ENCODE measurements around the gene SIK2. TPM values are rescaled to one million over a fixed set of nuclear protein-coding genes. Genes with fewer than 3 reads are reported as not detected.

SIK2 gene
- total RNA-seq, 1 donor from 2014 or later, result 10.1 TPM

GRCh38 chr11:111592491-111592890, 9.8 kb upstream of the SIK2 start:
- no peaks in the 10 kb centered on the region for H3K27me3 ChIP-seq (ENCODE audit: control insufficient read depth, insufficient read depth, low read length)
- DNase-seq (ENCODE audit: low read depth), result no peak
- no peak overlapping the region for H3K4me3 ChIP-seq (ENCODE audit: low read depth, low read length)
- no peak for TF ChIP-seq CTCF (IDR thresholded peaks at IDR 0.05; ENCODE audit: insufficient read depth, low read length, poor library complexity, severe bottlenecking)
- no peaks in the 10 kb centered on the region for H3K36me3 ChIP-seq (ENCODE audit: control insufficient read depth, insufficient read depth, low read length)

- Histone ChIP-seq H3K27me3 (ENCODE audit: control insufficient read depth, insufficient read depth, low read length) (no peaks in the 10 kb centered on the region), H3K36me3 (ENCODE audit: control insufficient read depth, insufficient read depth, low read length) (no peaks in the 10 kb centered on the region), H3K4me3 (ENCODE audit: low read depth, low read length) (no peak overlapping the region)
- DNase-seq (ENCODE audit: low read depth), result no peak
- no peak for TF ChIP-seq CTCF (IDR thresholded peaks at IDR 0.05; ENCODE audit: insufficient read depth, low read length, poor library complexity, severe bottlenecking)
These were observed 5.9 kb upstream of the SIK2 start for GRCh38 chr11:111596319-111596718.

GRCh38 chr11:111598148-111598547, 4.1 kb upstream of the SIK2 start:
- TF ChIP-seq CTCF (IDR thresholded peaks at IDR 0.05; ENCODE audit: insufficient read depth, low read length, poor library complexity, severe bottlenecking), result no peak
- DNase-seq (ENCODE audit: low read depth), result no peak
- no peak overlapping the region for H3K4me3 ChIP-seq (ENCODE audit: low read depth, low read length)

GRCh38 chr11:111598559-111598958, 3.7 kb upstream of the SIK2 start:
- TF ChIP-seq CTCF (IDR thresholded peaks at IDR 0.05; ENCODE audit: insufficient read depth, low read length, poor library complexity, severe bottlenecking), result no peak
- H3K27me3 ChIP-seq (ENCODE audit: control insufficient read depth, insufficient read depth, low read length), result no peaks in the 10 kb centered on the region
- no peak overlapping the region for H3K4me3 ChIP-seq (ENCODE audit: low read depth, low read length)
- no peak for DNase-seq (ENCODE audit: low read depth)
- H3K36me3 ChIP-seq (ENCODE audit: control insufficient read depth, insufficient read depth, low read length), result no peaks in the 10 kb centered on the region

More at GRCh38 chr11:111598148-111598547, 4.1 kb upstream of the SIK2 start:
- no peaks in the 10 kb centered on the region for H3K27me3 ChIP-seq (ENCODE audit: control insufficient read depth, insufficient read depth, low read length)
- no peaks in the 10 kb centered on the region for H3K36me3 ChIP-seq (ENCODE audit: control insufficient read depth, insufficient read depth, low read length)

GRCh38 chr11:111601636-111601978, 642 bp upstream of the SIK2 start:
- Histone ChIP-seq H3K36me3 (ENCODE audit: control insufficient read depth, insufficient read depth, low read length) (no peaks in the 10 kb centered on the region), H3K27me3 (ENCODE audit: control insufficient read depth, insufficient read depth, low read length) (no peaks in the 10 kb centered on the region), H3K4me3 (ENCODE audit: low read depth, low read length) (peak overlapping the region; percentile 34)
- TF ChIP-seq CTCF (IDR thresholded peaks at IDR 0.05; ENCODE audit: insufficient read depth, low read length, poor library complexity, severe bottlenecking), result no peak
- DNase-seq (ENCODE audit: low read depth), result no peak

- no peak for TF ChIP-seq CTCF (IDR thresholded peaks at IDR 0.05; ENCODE audit: insufficient read depth, low read length, poor library complexity, severe bottlenecking)
- Histone ChIP-seq H3K4me3 (ENCODE audit: low read depth, low read length) (peak overlapping the region; percentile 99), H3K36me3 (ENCODE audit: control insufficient read depth, insufficient read depth, low read length) (no peaks in the 10 kb centered on the region), H3K27me3 (ENCODE audit: control insufficient read depth, insufficient read depth, low read length) (no peaks in the 10 kb centered on the region)
- no peak for DNase-seq (ENCODE audit: low read depth)
These were observed 789 bp downstream of the SIK2 start for GRCh38 chr11:111602865-111603610.
